B cell (primary cell): ENCODE data around the gene NPTX2. TPM values are rescaled to one million over a fixed set of nuclear protein-coding genes. Genes with fewer than 3 reads are reported as not detected.

Experiments used
- ATAC-seq: fragments of 200-7000 bp; cut with Tn5 transposase; one replicate; pipeline ENCODE4 v1.10.0; 2021; ENCODE audit warnings: low read depth, mild to moderate bottlenecking, moderate number of reproducible peaks, moderate library complexity
- CTCF ChIA-PET: fragments of 350-600 bp; sonication (Branson Sonifier 250); formaldehyde crosslinking; loops from one replicate; lab custom pipeline; 2021; ENCODE audit warnings: antibody characterized with exemption, inconsistent platforms; lab: Charles Lee
- POLR2A ChIA-PET: fragments of 350-600 bp; sonication (Branson Sonifier 250); formaldehyde crosslinking; loops from one replicate; lab custom pipeline; 2021; ENCODE audit warnings: antibody characterized with exemption; lab: Charles Lee
- DNase-seq: peaks from one replicate; pipeline ENCODE4 v3.0.0; 2013
- H2AFZ ChIP-seq: 2 replicates; pipeline ENCODE4 v1.6.1; 2012; ENCODE audit warnings: mild to moderate bottlenecking, low read depth, low read length; ENCODE audit not compliant: insufficient read depth, poor library complexity, severe bottlenecking
- H3K27ac ChIP-seq, 2 donors: 1 replicate in 1 of 2; 2 replicates in 1 of 2; pipeline ENCODE4 v1.5.1; 2012 to 2013; ENCODE audit warnings: low read length in 2 of 2, mild to moderate bottlenecking in 2 of 2, moderate library complexity in 1 of 2
- H3K27me3 ChIP-seq, 4 experiments: fragments of 200-600 bp in 1 of 4; sonication (generic) in 1 of 4; replicated peaks in 1 of 4; 1 replicate in 2 of 4; 2 replicates in 2 of 4; pipeline versions ENCODE4 v1.6.1 to v1.7.0; 2013 to 2016; ENCODE audit warnings: low read length in 3 of 4, mild to moderate bottlenecking in 2 of 4, mixed read lengths in 1 of 4, moderate library complexity in 1 of 4; ENCODE audit not compliant: insufficient read depth in 4 of 4, control insufficient read depth in 3 of 4; ENCODE audit errors: control extremely low read depth in 1 of 4
- H3K36me3 ChIP-seq, 2 experiments: replicated peaks in 1 of 2; 1 replicate in 1 of 2; 2 replicates in 1 of 2; pipeline versions ENCODE4 v1.6.1 to v1.7.1; 2013; ENCODE audit warnings: low read length in 1 of 2; ENCODE audit not compliant: insufficient read depth in 2 of 2, control insufficient read depth in 1 of 2; ENCODE audit errors: control extremely low read depth in 1 of 2, extremely low read depth in 1 of 2
- H3K4me1 ChIP-seq, 2 donors: fragments of 200-600 bp in 1 of 2; sonication (generic) in 1 of 2; 1 replicate in 1 of 2; 2 replicates in 1 of 2; pipeline versions ENCODE4 v1.5.1 to v1.6.1; 2013 to 2017; ENCODE audit warnings: low read length in 2 of 2; ENCODE audit not compliant: control insufficient read depth in 2 of 2, insufficient read depth in 2 of 2
- H3K4me2 ChIP-seq: replicated peaks from 2 replicates; pipeline ENCODE3; 2012; ENCODE audit warnings: mild to moderate bottlenecking, low read depth, low read length; ENCODE audit not compliant: poor library complexity, severe bottlenecking
- H3K4me3 ChIP-seq, 5 experiments: fragments of 200-600 bp in 1 of 5; sonication (generic) in 1 of 5; 1 replicate in 3 of 5; 2 replicates in 2 of 5; pipeline versions ENCODE4 v1.5.1 to v1.7.0; 2011 to 2016; ENCODE audit warnings: low read length in 4 of 5, mild to moderate bottlenecking in 4 of 5, low read depth in 2 of 5, control low read depth in 1 of 5, moderate library complexity in 1 of 5; ENCODE audit not compliant: insufficient read depth in 1 of 5; ENCODE audit errors: control extremely low read depth in 1 of 5, extremely low read depth in 1 of 5
- H3K79me2 ChIP-seq: fragments of 200-600 bp; sonication (generic); one replicate; pipeline ENCODE4 v1.6.0; 2016; ENCODE audit warnings: low read length; ENCODE audit not compliant: control insufficient read depth, insufficient read depth
- H3K9ac ChIP-seq: fragments of 200-600 bp; sonication (generic); 2 replicates; pipeline ENCODE4 v1.6.1; 2017; ENCODE audit warnings: mild to moderate bottlenecking, low read length, moderate library complexity
- H3K9me3 ChIP-seq, 3 donors: one replicate each; pipeline versions ENCODE4 v1.6.1 to v1.7.1; 2013; ENCODE audit warnings: low read length in 2 of 3; ENCODE audit not compliant: control insufficient read depth in 2 of 3, insufficient read depth in 1 of 3; ENCODE audit errors: control extremely low read depth in 1 of 3
- H4K20me1 ChIP-seq: 2 replicates; pipeline ENCODE4 v1.6.0; 2012; ENCODE audit warnings: mild to moderate bottlenecking, low read length; ENCODE audit not compliant: insufficient read depth, control insufficient read depth, poor library complexity, severe bottlenecking
- H3K27ac Mint-ChIP-seq: one replicate; pipeline ENCODE4 v1.8.0; 2021; ENCODE audit warnings: mixed read lengths
- H3K27me3 Mint-ChIP-seq: one replicate; pipeline ENCODE4 v1.8.0; 2021; ENCODE audit warnings: mixed read lengths
- H3K4me1 Mint-ChIP-seq: one replicate; pipeline ENCODE4 v1.8.0; 2021; ENCODE audit warnings: mixed read lengths
- H3K4me3 Mint-ChIP-seq: one replicate; pipeline ENCODE4 v1.8.0; 2021; ENCODE audit warnings: mixed read lengths
- H3K9me3 Mint-ChIP-seq: one replicate; pipeline ENCODE4 v1.8.0; 2022; ENCODE audit warnings: mixed read lengths; ENCODE audit not compliant: insufficient read depth
- CTCF ChIP-seq: fragments of 200-600 bp; IDR thresholded peaks from one replicate; pipeline ENCODE4 v1.8.0; 2022; ENCODE audit warnings: antibody characterized with exemption, mild to moderate bottlenecking
- EZH2 ChIP-seq: IDR thresholded peaks from 2 replicates; pipeline ENCODE4 v1.6.1; 2012; ENCODE audit warnings: borderline replicate concordance, low read depth, mild to moderate bottlenecking, moderate library complexity, low read length; ENCODE audit not compliant: insufficient read depth, poor library complexity, severe bottlenecking
- WGBS: methylation state at CpG from one replicate; pipeline ENCODE4 v1.1.5; 2013; ENCODE audit warnings: missing lambda C conversion rate; ENCODE audit not compliant: insufficient coverage; 5-methylcytosine and 5-hydroxymethylcytosine counted together
- intact Hi-C: fragments of 100-400 bp; cut with micrococcal nuclease; formaldehyde crosslinking; loops from one replicate; pipeline ENCODE4 v1.10.0; 2022
- polyA plus RNA-seq: library from polyadenylated mRNA; depleted of rRNA; stranded (reverse); fragments of >200 nt; gene quantifications from 2 replicates; pipeline ENCODE4 v1.2.3, GENCODE V29; 2012
- total RNA-seq, 2 donors: library from RNA; stranded (reverse); fragments of 120-200 nt in 1 of 2; gene quantifications; 1 replicate in 1 of 2; 2 replicates in 1 of 2; pipeline versions ENCODE4 v1.2.3 to v1.2.4, GENCODE V29; 2013 to 2022

Gene NPTX2
- total and polyA plus RNA-seq, 2 donors (not counting 1 experiment from before 2014, with no cell fraction given), result not detected

DNA sequence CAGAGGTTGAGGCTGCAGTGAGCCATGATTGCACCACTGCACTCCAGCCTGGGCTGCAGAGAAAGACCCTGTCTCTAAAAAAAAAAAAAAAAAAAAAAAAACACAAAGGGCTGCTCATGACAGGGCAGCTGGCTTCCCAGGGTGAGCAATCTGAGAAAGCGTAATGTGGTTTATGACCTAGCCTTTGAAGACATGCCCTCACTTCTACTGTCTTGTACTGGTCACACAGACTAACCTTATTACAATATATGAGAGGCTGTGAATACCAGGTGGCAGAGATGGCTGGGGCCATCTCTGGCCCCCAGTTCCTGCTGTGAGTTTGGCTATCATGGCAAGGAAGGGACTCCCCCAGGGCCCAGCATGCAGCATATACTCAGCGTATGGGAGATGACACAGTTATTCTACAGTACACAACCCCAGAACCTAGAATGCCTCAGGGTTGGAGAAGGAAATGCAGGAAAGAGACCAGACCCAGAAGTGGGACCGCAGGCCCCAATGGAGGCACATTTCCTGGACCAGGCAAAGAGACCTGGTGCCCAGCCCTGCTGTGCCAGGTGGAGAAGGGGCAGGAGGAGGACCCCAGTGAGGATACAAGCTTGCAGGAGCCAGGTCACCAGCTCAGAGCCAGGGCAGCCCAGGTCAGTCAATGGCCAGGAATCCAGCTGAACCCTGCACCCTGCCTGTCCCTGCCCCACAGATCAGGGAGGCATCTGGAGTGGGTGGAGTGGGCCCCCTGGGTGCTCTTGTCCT, 26.3 kb downstream of the NPTX2 start:
- peaks cover 16% of the 10 kb centered on the region for H3K4me1 Mint-ChIP-seq

More for the DNA sequence above, 26.3 kb downstream of the NPTX2 start:
- Histone ChIP-seq H3K27me3 (no peaks in the 10 kb centered on the region), H3K4me1 (peaks cover 5 to 18% of the 10 kb centered on the region in 2 donors), H3K79me2 (no peaks in the 10 kb centered on the region), H3K4me2 (no peak overlapping the region), H3K36me3 (no peaks in the 10 kb centered on the region), H3K9me3 (peaks cover 0 to 28% (median 12%) of the 10 kb centered on the region in 3 donors), H3K9ac (no peak overlapping the region), H4K20me1 (no peaks in the 10 kb centered on the region), H2AFZ (no peak overlapping the region), H3K27ac (no peak overlapping the region), H3K4me3 (no peak overlapping the region)
- Mint-ChIP-seq H3K27ac (no peak overlapping the region), H3K4me3 (no peak overlapping the region), H3K27me3 (no peaks in the 10 kb centered on the region), H3K9me3 (peaks cover 6% of the 10 kb centered on the region)
- 89% methylated on average over 1 of the region's 3 CpGs for WGBS
- no peak for ATAC-seq
- intact Hi-C loops, result no loop called here
- no peak for TF ChIP-seq EZH2
- no peak for TF ChIP-seq CTCF
- no peak for DNase-seq
- CTCF ChIA-PET, result no interaction called here
- POLR2A ChIA-PET, result no interaction called here
